Activated T-helper 1 cell treated with Interleukin-2 at 50 U/mL for 16 hours (primary cell): ENCODE results near the gene PTK7.

ENCODE experiments used
- DNase-seq: peaks from one replicate; pipeline ENCODE4 v3.0.0-alpha.2; 2020; ENCODE audit warnings: low read depth

Gene PTK7

DNA sequence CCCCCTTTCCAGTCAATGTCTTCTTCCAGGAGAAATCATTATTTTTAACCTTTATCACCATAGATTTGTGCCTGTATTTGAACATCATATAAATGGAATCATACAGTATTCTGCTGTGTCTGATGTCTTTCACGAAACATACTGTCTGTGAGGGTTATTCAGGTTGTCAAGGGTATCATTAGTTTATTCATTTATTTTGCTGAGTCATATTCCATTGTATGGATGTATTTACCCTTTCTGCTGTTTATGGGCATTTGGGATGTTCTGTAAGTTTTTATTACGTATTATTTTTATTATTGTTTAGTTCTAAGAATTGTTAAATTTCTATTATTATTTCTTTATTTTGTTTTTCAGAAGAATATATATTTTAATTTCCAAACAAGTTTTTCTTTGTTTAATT, 131.2 kb downstream of the PTK7 start:
- DNase-seq = no peak
